OCI-LY7 (cell line): ENCODE measurements around the gene ATP11A. TPM values are rescaled to one million over a fixed set of nuclear protein-coding genes. Genes with fewer than 3 reads are reported as not detected.

Experiments
- BruUV-seq: library from RNA; stranded (reverse); fragments of 400-500 nt; replicated peaks from 2 replicates; lab custom pipeline; 2021; lab: Mats Ljungman, UMichigan
- CTCF ChIA-PET: fragments of 300-600 bp; sonication (Branson Sonifier 250); formaldehyde crosslinking; loops from one replicate; lab custom pipeline; 2022; ENCODE audit warnings: antibody characterized with exemption; ENCODE audit not compliant: unreplicated experiment; lab: Charles Lee
- POLR2A ChIA-PET: fragments of 300-600 bp; sonication (Branson Sonifier 250); formaldehyde crosslinking; loops from one replicate; lab custom pipeline; 2022; ENCODE audit warnings: antibody characterized with exemption; lab: Charles Lee
- DNase-seq: peaks from one replicate; pipeline ENCODE4 v3.0.0-alpha.2; 2015; ENCODE audit warnings: low spot score
- H2AFZ ChIP-seq: fragments of 200-600 bp; sonication (generic), shearing (Covaris generic); 2 replicates; pipeline ENCODE4 v1.6.1; 2014; ENCODE audit warnings: mild to moderate bottlenecking, antibody characterized with exemption, low read length, moderate library complexity
- H3K27ac ChIP-seq: fragments of 200-600 bp; sonication (generic); 2 replicates; pipeline ENCODE4 v1.5.1; 2014; ENCODE audit warnings: mixed run types, low read depth, mild to moderate bottlenecking, moderate library complexity, low read length, inconsistent platforms; ENCODE audit not compliant: poor library complexity, severe bottlenecking
- H3K36me3 ChIP-seq: fragments of 200-600 bp; sonication (generic); 2 replicates; pipeline ENCODE4 v1.6.1; 2014; ENCODE audit warnings: mild to moderate bottlenecking, antibody characterized with exemption, low read length, moderate library complexity, mixed read lengths; ENCODE audit not compliant: insufficient read depth
- H3K4me1 ChIP-seq: fragments of 200-600 bp; sonication (generic); 2 replicates; pipeline ENCODE4 v1.5.1; 2014; ENCODE audit warnings: mild to moderate bottlenecking, low read length; ENCODE audit not compliant: insufficient read depth, poor library complexity, severe bottlenecking
- H3K4me2 ChIP-seq: fragments of 200-600 bp; sonication (generic); 2 replicates; pipeline ENCODE4 v1.6.1; 2014; ENCODE audit warnings: mild to moderate bottlenecking, low read length
- H3K4me3 ChIP-seq: fragments of 200-600 bp; sonication (generic); 2 replicates; pipeline ENCODE4 v1.5.1; 2014; ENCODE audit warnings: mild to moderate bottlenecking, low read depth, low read length; ENCODE audit not compliant: poor library complexity, severe bottlenecking
- H3K79me2 ChIP-seq: fragments of 200-600 bp; sonication (generic); 2 replicates; pipeline ENCODE4 v1.6.1; 2016; ENCODE audit warnings: low read depth, mild to moderate bottlenecking, low read length, moderate library complexity, mixed read lengths; ENCODE audit not compliant: insufficient read depth
- H3K9me2 ChIP-seq: fragments of 200-600 bp; sonication (generic); 2 replicates; pipeline ENCODE4 v1.6.1; 2016; ENCODE audit warnings: mild to moderate bottlenecking, low read length, mixed read lengths; ENCODE audit not compliant: insufficient read depth
- H3K9me3 ChIP-seq: fragments of 200-600 bp; sonication (generic); 2 replicates; pipeline ENCODE4 v1.6.1; 2014; ENCODE audit warnings: mild to moderate bottlenecking, mixed run types, low read length, mixed read lengths
- H4K20me1 ChIP-seq: fragments of 200-600 bp; sonication (generic); 2 replicates; pipeline ENCODE4 v1.6.1; 2014; ENCODE audit warnings: mild to moderate bottlenecking, antibody characterized with exemption, low read length, moderate library complexity, mixed read lengths; ENCODE audit not compliant: insufficient read depth
- EZH2phosphoT487 ChIP-seq: fragments of 200-600 bp; sonication (generic); IDR thresholded peaks from 2 replicates; pipeline ENCODE4 v1.6.1; 2018; ENCODE audit warnings: low read depth, borderline replicate concordance, mild to moderate bottlenecking, mixed run types, antibody characterized with exemption, low read length, moderate library complexity, mixed read lengths
- intact Hi-C: fragments of 100-400 bp; cut with micrococcal nuclease; formaldehyde crosslinking; loops from one replicate; pipeline ENCODE4 v1.10.0; 2022; ENCODE audit not compliant: unreplicated experiment
- total RNA-seq, 2 experiments: library from RNA; depleted of rRNA in 1 of 2; stranded (reverse); fragments of >200 nt in 1 of 2; shearing (Covaris generic) in 1 of 2; gene quantifications; 2 replicates each; pipeline ENCODE4 v1.2.3, GENCODE V29; 2014 to 2022
- TF ChIP-seq, protein P1 (sequence below): fragments of 200-600 bp; sonication (generic); conservative IDR thresholded peaks from 2 replicates; pipeline ENCODE4 v1.5.1; 2014; ENCODE audit warnings: mild to moderate bottlenecking, antibody characterized with exemption, low read length, moderate library complexity, mixed read lengths

Gene ATP11A
- total RNA-seq, 2 experiments from 2014 or later, result 8.8 to 23.1 TPM

DNA sequence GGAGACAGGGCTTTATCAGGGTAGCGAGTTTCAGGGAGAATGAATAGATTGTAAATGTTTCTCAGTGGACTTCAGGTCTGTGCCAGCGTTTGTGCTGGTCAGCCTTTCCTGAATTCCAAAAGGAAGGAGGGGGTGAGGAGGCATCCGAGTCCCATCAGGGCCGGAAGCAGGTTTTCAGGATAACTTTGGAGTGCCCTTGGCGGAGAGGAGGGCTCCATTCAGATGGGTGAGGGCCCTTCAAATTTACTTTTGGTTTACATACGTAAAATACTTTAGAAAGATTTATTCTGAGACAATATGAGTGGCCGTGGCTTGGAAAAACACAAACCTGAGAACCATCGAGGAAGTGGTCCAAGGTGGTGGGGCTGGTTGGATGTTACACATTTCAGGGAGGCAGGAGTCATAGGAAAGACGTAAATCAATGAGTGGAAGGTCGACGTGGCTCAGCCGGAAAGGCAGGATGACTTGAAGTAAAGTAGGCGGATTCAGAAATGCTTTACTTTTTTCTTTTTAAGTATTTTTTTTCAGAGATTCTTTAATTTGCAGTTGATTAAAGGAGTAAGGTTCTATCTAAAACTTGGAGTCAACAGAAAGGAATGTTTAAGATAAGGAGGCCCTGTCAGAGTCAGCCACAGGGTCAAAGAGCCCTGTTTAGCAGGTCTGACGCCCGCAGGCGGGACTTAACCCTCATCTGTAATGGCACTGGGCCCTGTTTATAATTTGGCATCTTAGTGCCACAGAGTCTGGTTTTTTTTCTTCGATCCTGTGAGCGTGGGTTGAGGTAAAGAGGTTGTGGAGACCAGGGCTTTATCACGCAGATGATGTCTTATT lies 32.8 kb downstream of the ATP11A start:
- no peak for TF ChIP-seq EZH2phosphoT487
- TF ChIP-seq, protein P1, sequence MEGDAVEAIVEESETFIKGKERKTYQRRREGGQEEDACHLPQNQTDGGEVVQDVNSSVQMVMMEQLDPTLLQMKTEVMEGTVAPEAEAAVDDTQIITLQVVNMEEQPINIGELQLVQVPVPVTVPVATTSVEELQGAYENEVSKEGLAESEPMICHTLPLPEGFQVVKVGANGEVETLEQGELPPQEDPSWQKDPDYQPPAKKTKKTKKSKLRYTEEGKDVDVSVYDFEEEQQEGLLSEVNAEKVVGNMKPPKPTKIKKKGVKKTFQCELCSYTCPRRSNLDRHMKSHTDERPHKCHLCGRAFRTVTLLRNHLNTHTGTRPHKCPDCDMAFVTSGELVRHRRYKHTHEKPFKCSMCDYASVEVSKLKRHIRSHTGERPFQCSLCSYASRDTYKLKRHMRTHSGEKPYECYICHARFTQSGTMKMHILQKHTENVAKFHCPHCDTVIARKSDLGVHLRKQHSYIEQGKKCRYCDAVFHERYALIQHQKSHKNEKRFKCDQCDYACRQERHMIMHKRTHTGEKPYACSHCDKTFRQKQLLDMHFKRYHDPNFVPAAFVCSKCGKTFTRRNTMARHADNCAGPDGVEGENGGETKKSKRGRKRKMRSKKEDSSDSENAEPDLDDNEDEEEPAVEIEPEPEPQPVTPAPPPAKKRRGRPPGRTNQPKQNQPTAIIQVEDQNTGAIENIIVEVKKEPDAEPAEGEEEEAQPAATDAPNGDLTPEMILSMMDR, result no peak
- CTCF ChIA-PET, result no interaction called here
- H3K36me3 ChIP-seq, result no peaks in the 10 kb centered on the region
- no peak overlapping the region for H2AFZ ChIP-seq
- BruUV-seq, result no TSS peak
- DNase-seq, result no peak
- no peak overlapping the region for H3K4me2 ChIP-seq
- POLR2A ChIA-PET, result no interaction called here
- no peak overlapping the region for H3K27ac ChIP-seq
- no peaks in the 10 kb centered on the region for H3K9me3 ChIP-seq
- H3K4me3 ChIP-seq, result no peak overlapping the region
- no peaks in the 10 kb centered on the region for H3K9me2 ChIP-seq
- no peaks in the 10 kb centered on the region for H3K79me2 ChIP-seq
- H4K20me1 ChIP-seq, result no peaks in the 10 kb centered on the region
- intact Hi-C loops, result no loop called here
- no peaks in the 10 kb centered on the region for H3K4me1 ChIP-seq

DNA sequence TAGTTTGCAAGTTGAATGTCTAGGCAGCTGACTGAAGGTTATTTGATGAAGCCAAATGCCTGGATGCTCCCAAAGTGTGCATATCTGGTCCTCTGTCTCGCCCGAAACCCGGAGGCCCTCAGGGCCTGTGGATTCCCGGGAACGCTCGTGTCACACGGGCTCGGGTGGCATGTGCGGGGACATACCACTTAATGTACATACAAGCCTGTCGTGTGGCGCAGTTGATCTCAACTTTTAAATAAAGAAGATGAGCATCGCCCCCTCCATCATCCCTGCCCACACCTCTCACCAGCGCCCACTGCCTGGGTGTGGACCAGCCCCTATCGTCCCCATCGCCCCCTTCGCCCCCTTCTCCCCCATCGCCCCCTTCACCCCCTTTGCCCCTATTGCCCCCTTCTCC lies 33.9 kb downstream of the ATP11A start:
- POLR2A ChIA-PET, result no interaction called here
- CTCF ChIA-PET, result no interaction called here
- no peak for TF ChIP-seq EZH2phosphoT487
- TF ChIP-seq, protein P1, result no peak

DNA sequence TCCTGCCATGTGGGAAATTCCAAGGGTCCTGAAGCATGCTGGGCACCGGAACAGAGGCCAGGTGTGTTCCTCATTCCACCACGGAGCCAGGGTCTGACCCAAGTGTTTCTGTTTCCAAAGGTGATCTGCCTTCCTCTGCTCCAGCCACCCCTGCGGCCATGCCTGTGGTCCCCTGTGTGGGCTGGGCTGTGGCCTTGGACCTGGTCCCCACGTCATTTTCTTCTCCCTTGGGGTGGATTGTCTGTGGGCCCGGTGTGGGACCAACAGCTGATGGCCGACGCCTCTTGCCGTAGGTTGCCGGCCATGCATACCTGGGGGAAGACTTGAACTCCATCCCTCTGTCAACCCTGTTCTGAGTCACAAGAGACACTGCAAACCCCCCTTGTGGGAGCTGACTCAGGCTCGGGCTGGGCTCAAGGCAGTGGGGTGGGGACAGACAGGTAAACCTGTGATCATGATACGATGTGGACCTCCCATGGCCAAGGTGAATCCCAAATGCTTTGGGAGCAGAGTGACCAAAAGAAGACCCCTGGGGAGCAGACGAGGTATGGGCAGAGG lies 35.0 kb downstream of the ATP11A start:
- intact Hi-C loops, result no loop called here
- Histone ChIP-seq H3K4me1 (no peaks in the 10 kb centered on the region), H3K79me2 (no peaks in the 10 kb centered on the region), H3K9me3 (no peaks in the 10 kb centered on the region), H2AFZ (no peak overlapping the region), H4K20me1 (no peaks in the 10 kb centered on the region), H3K4me3 (no peak overlapping the region), H3K9me2 (no peaks in the 10 kb centered on the region), H3K4me2 (no peak overlapping the region), H3K27ac (no peak overlapping the region), H3K36me3 (no peaks in the 10 kb centered on the region)
- CTCF ChIA-PET, result no interaction called here
- DNase-seq, result no peak
- TF ChIP-seq EZH2phosphoT487, result no peak
- TF ChIP-seq, protein P1, result no peak
- BruUV-seq, result no TSS peak
- POLR2A ChIA-PET, result no interaction called here

More for the DNA sequence above, 33.9 kb downstream of the ATP11A start:
- no peaks in the 10 kb centered on the region for H3K9me3 ChIP-seq
- no peaks in the 10 kb centered on the region for H3K9me2 ChIP-seq
- H3K4me2 ChIP-seq, result no peak overlapping the region
- H3K79me2 ChIP-seq, result no peaks in the 10 kb centered on the region
- H3K4me1 ChIP-seq, result no peaks in the 10 kb centered on the region
- intact Hi-C loops, result no loop called here
- no peak for DNase-seq
- H4K20me1 ChIP-seq, result no peaks in the 10 kb centered on the region
- no peak overlapping the region for H3K27ac ChIP-seq
- no TSS peak for BruUV-seq
- no peak overlapping the region for H2AFZ ChIP-seq
- no peaks in the 10 kb centered on the region for H3K36me3 ChIP-seq
- H3K4me3 ChIP-seq, result no peak overlapping the region
